ENCODE measurements around the gene HTD2.
"Not testable (repeated sequence)": the region's sequence is repeated elsewhere in the genome, so short reads cannot be mapped to it uniquely, and the experiment has no call there.

Gene HTD2

GRCh38 chr3:58305882-58306711 is at the start of gene HTD2, which contains the start of gene RPP14:
TSS of gene HTD2 (plus strand) at chr3:58306520. CDS start at chr3:58317614, 11,094 bp downstream.
TSS of gene RPP14 (plus strand) at chr3:58306245. CDS start at chr3:58310330, 4,085 bp downstream.
- DNase-seq (ENCODE audit: low spot score), result peak; percentile 98

GRCh38 chr3:58258392-58259055 is 47.8 kb upstream of the HTD2 start:
- DNase-seq (ENCODE audit: low spot score), result no peak

GRCh38 chr3:58260261-58260731 is 46.0 kb upstream of the HTD2 start:
- peak; percentile 75 for DNase-seq (ENCODE audit: low spot score)

- peak; percentile 46 for DNase-seq (ENCODE audit: low spot score)
Observed at GRCh38 chr3:58260733-58261132, 45.6 kb upstream of the HTD2 start.

GRCh38 chr3:58261954-58262666 is 44.2 kb upstream of the HTD2 start:
- no peak for DNase-seq (ENCODE audit: low spot score)

GRCh38 chr3:58266577-58266976 is 39.7 kb upstream of the HTD2 start:
- no peak for DNase-seq (ENCODE audit: low spot score)

- DNase-seq (ENCODE audit: low spot score), result not testable (repeated sequence)
Observed at GRCh38 chr3:58267543-58267942, 38.8 kb upstream of the HTD2 start.

- DNase-seq (ENCODE audit: low spot score), result no peak
Observed at GRCh38 chr3:58269356-58269755, 37.0 kb upstream of the HTD2 start.

GRCh38 chr3:58270485-58270884 is 35.8 kb upstream of the HTD2 start:
- no peak for DNase-seq (ENCODE audit: low spot score)

- peak; percentile 91 for DNase-seq (ENCODE audit: low spot score)
Observed at GRCh38 chr3:58271901-58272501, 34.3 kb upstream of the HTD2 start.

- DNase-seq (ENCODE audit: low spot score), result no peak
Observed at GRCh38 chr3:58272891-58273290, 33.4 kb upstream of the HTD2 start.

GRCh38 chr3:58273362-58273761 is 33.0 kb upstream of the HTD2 start:
- DNase-seq (ENCODE audit: low spot score), result not testable (repeated sequence)

GRCh38 chr3:58274027-58274614 is 32.2 kb upstream of the HTD2 start:
- DNase-seq (ENCODE audit: low spot score), result no peak

- DNase-seq (ENCODE audit: low spot score), result no peak
Observed at GRCh38 chr3:58281069-58281468, 25.3 kb upstream of the HTD2 start.

GRCh38 chr3:58285334-58285733 is 21.0 kb upstream of the HTD2 start:
- no peak for DNase-seq (ENCODE audit: low spot score)

- DNase-seq (ENCODE audit: low spot score), result no peak
Observed at GRCh38 chr3:58287354-58287753, 19.0 kb upstream of the HTD2 start.

- no peak for DNase-seq (ENCODE audit: low spot score)
Observed at GRCh38 chr3:58288011-58288728, 18.1 kb upstream of the HTD2 start.

- not testable (repeated sequence) for DNase-seq (ENCODE audit: low spot score)
Observed at GRCh38 chr3:58288964-58289613, 17.2 kb upstream of the HTD2 start.

- not testable (repeated sequence) for DNase-seq (ENCODE audit: low spot score)
Observed at GRCh38 chr3:58290446-58290845, 15.9 kb upstream of the HTD2 start.

GRCh38 chr3:58291671-58292338 is 14.5 kb upstream of the HTD2 start:
- DNase-seq (ENCODE audit: low spot score), result no peak

Measured in AG08396 (cell line).